AG09309 (cell line): ENCODE results near the gene EDC4.

Source experiments
- DNase-seq: peaks from one replicate; pipeline ENCODE4 v3.0.0-alpha.2; 2010; ENCODE audit warnings: low read depth
- H3K4me3 ChIP-seq: 2 replicates; pipeline ENCODE4 v1.5.1; 2011; ENCODE audit warnings: mild to moderate bottlenecking, low read depth, low read length, moderate library complexity; ENCODE audit not compliant: control insufficient read depth
- CTCF ChIP-seq: IDR thresholded peaks from 2 replicates; pipeline ENCODE4 v1.5.1; 2011; ENCODE audit warnings: mild to moderate bottlenecking, low read depth, low read length, inconsistent platforms; ENCODE audit not compliant: insufficient read depth, control insufficient read depth; ENCODE audit errors: missing control alignments

The EDC4 gene

GRCh38 chr16:67879462-67879861 is 6.6 kb downstream of the EDC4 start:
- TF ChIP-seq CTCF: no peak
- H3K4me3 ChIP-seq: no peak overlapping the region
- no peak for DNase-seq

- DNase-seq: no peak
- TF ChIP-seq CTCF: no peak
- H3K4me3 ChIP-seq: no peak overlapping the region
Observed at GRCh38 chr16:67879936-67880335, 7.1 kb downstream of the EDC4 start.

GRCh38 chr16:67880584-67880983 is 7.7 kb downstream of the EDC4 start:
- no peak overlapping the region for H3K4me3 ChIP-seq
- no peak for TF ChIP-seq CTCF
- DNase-seq: no peak

GRCh38 chr16:67881621-67882161 is 8.8 kb downstream of the EDC4 start:
- H3K4me3 ChIP-seq: no peak overlapping the region
- TF ChIP-seq CTCF: no peak
- DNase-seq: no peak

GRCh38 chr16:67882374-67883145 is 9.7 kb downstream of the EDC4 start:
- TF ChIP-seq CTCF: no peak
- DNase-seq: no peak
- no peak overlapping the region for H3K4me3 ChIP-seq

GRCh38 chr16:67883146-67883871 is 10.5 kb downstream of the EDC4 start:
- no peak for DNase-seq
- H3K4me3 ChIP-seq: no peak overlapping the region
- no peak for TF ChIP-seq CTCF
